Ovary (tissue), 9 donors: ENCODE results near the gene NHSL2. TPM values are rescaled to one million over a fixed set of nuclear protein-coding genes. Genes with fewer than 3 reads are reported as not detected.

Experiments
- DNase-seq, 5 donors: peaks; one replicate each; pipeline ENCODE4 v3.0.0-alpha.2; 2019 to 2020
- H3K27ac ChIP-seq, 2 donors: fragments of 200-600 bp; one replicate each; pipeline versions ENCODE4 v1.5.1 to v1.8.0; 2019 to 2022
- H3K27me3 ChIP-seq: fragments of 200-600 bp; one replicate; pipeline ENCODE4 v1.8.0; 2022
- H3K36me3 ChIP-seq: fragments of 200-600 bp; sonication (generic); one replicate; pipeline ENCODE4 v1.5.1; 2019
- H3K4me1 ChIP-seq: one replicate; pipeline ENCODE4 v1.8.1; 2013; ENCODE audit warnings: mild to moderate bottlenecking, moderate library complexity; ENCODE audit not compliant: insufficient read depth
- H3K4me3 ChIP-seq: fragments of 200-600 bp; sonication (generic); one replicate; pipeline ENCODE4 v1.5.1; 2017
- H3K9me3 ChIP-seq, 2 donors: fragments of 200-600 bp in 1 of 2; sonication (generic) in 1 of 2; one replicate each; pipeline versions ENCODE4 v1.5.1 to v1.8.1; 2013 to 2019; ENCODE audit warnings: mild to moderate bottlenecking in 1 of 2, moderate library complexity in 1 of 2
- CTCF ChIP-seq, 3 donors: fragments of 450-650 bp in 2 of 3; fragments of 200-600 bp in 1 of 3; IDR thresholded peaks; one replicate each; pipeline versions ENCODE4 v1.5.1 to v1.8.0; 2016 to 2022; ENCODE audit warnings: antibody characterized with exemption in 3 of 3, mild to moderate bottlenecking in 1 of 3
- EP300 ChIP-seq: sonication (generic); formaldehyde crosslinking; IDR thresholded peaks from one replicate; pipeline ENCODE4 v1.6.1; 2017; ENCODE audit warnings: antibody characterized with exemption
- POLR2A ChIP-seq: fragments of 450-650 bp; IDR thresholded peaks from one replicate; pipeline ENCODE4 v1.6.1; 2017; ENCODE audit warnings: antibody characterized with exemption, mild to moderate bottlenecking, moderate library complexity
- whole genome bisulfite sequencing, 3 donors: extraction: QIAGEN DNeasy Blood & Tissue Kit in 1 of 3; methylation state at CpG; one replicate each; pipeline versions ENCODE4 v1.1.5 to v1.1.7; 2013 to 2017; 5-methylcytosine and 5-hydroxymethylcytosine counted together
- intact Hi-C, 4 donors: fragments of 100-400 bp; cut with DNase I; formaldehyde crosslinking; loops; one replicate each; pipeline versions ENCODE4 v1.11.0 to v1.15.1; 2022 to 2023
- polyA plus RNA-seq, 2 donors: library from polyadenylated mRNA; stranded (reverse); fragments of 200-250 nt in 1 of 2; fragments of 350-450 nt in 1 of 2; fragmentation: Illumina TruSeq in 1 of 2; extraction: RNeasy Lipid Tissue Mini Kit (QIAGEN cat#74804) in 1 of 2; gene quantifications; one replicate each; pipeline ENCODE4 v1.2.3, GENCODE V29; 2013 to 2014
- total RNA-seq, 7 donors: library from RNA; depleted of rRNA in 2 of 7; stranded (reverse); fragments of >200 nt in 2 of 7; fragmentation: NEBNext Ultra II Directional in 3 of 7; extraction: Animal tissue kit (Norgen Biotek cat#: 25700) in 3 of 7; gene quantifications; one replicate each; pipeline versions ENCODE4 v1.1.0 to v1.2.4, GENCODE V29; 2016 to 2023
- donor health status: DM: no; HTN: no; CAD: no; lungs with moderate emphysema.
- donor health status: DM: no; HTN: no; CAD: no.
- donor health status: Bipolar disorder and iron deficiency.
- donor health status: DM: yes; HTN: yes; CAD: no.
- donor health status: DM: no; HTN: no; CAD: no.
- donor health status: DM: yes; HTN: yes; CAD: no.

The NHSL2 gene
- total and polyA plus RNA-seq, 9 donors: 1.2 to 9.2 (median 4.4) TPM

DNA sequence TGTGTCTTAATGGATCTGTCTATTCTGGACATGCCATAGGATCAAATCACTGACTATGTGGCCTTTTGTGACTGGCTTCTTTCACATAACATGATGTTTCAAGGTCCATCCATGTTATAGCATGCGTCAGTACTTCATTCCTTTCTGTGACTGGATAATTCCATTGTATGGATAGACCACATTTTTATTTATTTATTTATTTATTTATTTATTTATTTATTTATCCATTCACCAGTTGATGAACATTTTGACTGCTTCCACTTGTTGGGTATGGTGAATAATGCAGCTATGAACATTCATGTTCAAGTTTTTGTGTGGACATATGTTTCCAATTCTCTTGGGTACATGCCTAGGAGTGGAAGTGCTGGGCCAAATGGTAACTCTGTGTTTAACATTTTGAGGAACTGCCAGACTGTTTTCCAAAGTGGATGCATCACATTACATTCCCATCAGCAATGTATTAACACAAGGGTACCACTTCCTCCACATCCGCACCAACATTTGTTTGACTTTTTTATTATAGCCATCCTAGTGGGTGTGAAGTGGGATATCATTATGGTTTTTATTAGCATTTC is 207.1 kb downstream of the NHSL2 start:
- no peaks in the 10 kb centered on the region for H3K9me3 ChIP-seq
- H3K4me1 ChIP-seq: no peaks in the 10 kb centered on the region
- intact Hi-C loops: no loop called here
- H3K36me3 ChIP-seq: no peaks in the 10 kb centered on the region
- WGBS, 3 donors: 92 to 93% (median 92%) methylated on average over 2 of the region's 2 CpGs
- H3K27me3 ChIP-seq: no peaks in the 10 kb centered on the region
- TF ChIP-seq EP300: no peak
- TF ChIP-seq POLR2A: no peak
- no peak for TF ChIP-seq CTCF (IDR thresholded peaks at IDR 0.05)
- no peak for DNase-seq
- H3K27ac ChIP-seq: no peak overlapping the region
- no peak overlapping the region for H3K4me3 ChIP-seq

GRCh38 chrX:72120837-72121236 is 210.2 kb downstream of the NHSL2 start:
- H3K27ac ChIP-seq: no peak overlapping the region
- no peak overlapping the region for H3K4me3 ChIP-seq
- H3K4me1 ChIP-seq: no peaks in the 10 kb centered on the region
- WGBS, 3 donors: 76 to 84% (median 81%) methylated on average over 6 of the region's 6 CpGs
- no peaks in the 10 kb centered on the region for H3K36me3 ChIP-seq
- no peaks in the 10 kb centered on the region for H3K9me3 ChIP-seq
- no peak for TF ChIP-seq POLR2A
- DNase-seq: no peak
- intact Hi-C loops: no loop called here
- H3K27me3 ChIP-seq: no peaks in the 10 kb centered on the region

DNA sequence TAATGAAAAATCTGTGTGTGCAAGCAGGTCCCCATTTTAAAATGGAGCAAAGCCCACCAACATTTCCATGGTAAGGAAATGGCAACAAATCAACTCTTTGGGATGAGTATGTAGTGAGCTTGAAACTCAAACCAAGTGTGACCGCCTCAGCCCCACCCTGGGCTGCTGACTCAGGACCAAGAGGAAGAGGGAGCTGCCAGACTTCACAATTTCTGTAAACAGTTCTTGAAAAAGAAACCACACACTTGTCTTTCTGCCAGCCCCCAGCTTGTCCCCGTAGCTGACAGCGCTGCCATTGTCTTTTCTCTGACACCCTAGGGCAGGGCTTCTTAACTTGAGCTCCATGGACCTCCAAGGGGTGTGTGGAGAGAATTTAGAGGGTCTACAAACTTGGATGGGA is 210.7 kb downstream of the NHSL2 start:
- no peak overlapping the region for H3K27ac ChIP-seq
- no peaks in the 10 kb centered on the region for H3K9me3 ChIP-seq
- peak in 1 of 5 donors; percentile 57 for DNase-seq
- no peaks in the 10 kb centered on the region for H3K36me3 ChIP-seq
- no peaks in the 10 kb centered on the region for H3K27me3 ChIP-seq
- no peak overlapping the region for H3K4me3 ChIP-seq
- TF ChIP-seq POLR2A (no peak), CTCF (IDR thresholded peaks at IDR 0.05) (no peak), EP300 (no peak)
- H3K4me1 ChIP-seq: no peaks in the 10 kb centered on the region
- intact Hi-C loops: no loop called here
- 31 to 51% (median 39%) methylated on average over 3 of the region's 3 CpGs for WGBS, 3 donors

GRCh38 chrX:72122621-72123337 is 212.1 kb downstream of the NHSL2 start:
- Histone ChIP-seq H3K4me3 (no peak overlapping the region), H3K9me3 (no peaks in the 10 kb centered on the region), H3K27ac (no peak overlapping the region), H3K27me3 (no peaks in the 10 kb centered on the region), H3K4me1 (no peaks in the 10 kb centered on the region), H3K36me3 (no peaks in the 10 kb centered on the region)
- 71 to 73% (median 71%) methylated on average over 6 of the region's 6 CpGs for WGBS, 3 donors
- intact Hi-C loops: no loop called here
- TF ChIP-seq EP300 (no peak), POLR2A (no peak), CTCF (IDR thresholded peaks at IDR 0.05) (no peak)
- DNase-seq: no peak

DNA sequence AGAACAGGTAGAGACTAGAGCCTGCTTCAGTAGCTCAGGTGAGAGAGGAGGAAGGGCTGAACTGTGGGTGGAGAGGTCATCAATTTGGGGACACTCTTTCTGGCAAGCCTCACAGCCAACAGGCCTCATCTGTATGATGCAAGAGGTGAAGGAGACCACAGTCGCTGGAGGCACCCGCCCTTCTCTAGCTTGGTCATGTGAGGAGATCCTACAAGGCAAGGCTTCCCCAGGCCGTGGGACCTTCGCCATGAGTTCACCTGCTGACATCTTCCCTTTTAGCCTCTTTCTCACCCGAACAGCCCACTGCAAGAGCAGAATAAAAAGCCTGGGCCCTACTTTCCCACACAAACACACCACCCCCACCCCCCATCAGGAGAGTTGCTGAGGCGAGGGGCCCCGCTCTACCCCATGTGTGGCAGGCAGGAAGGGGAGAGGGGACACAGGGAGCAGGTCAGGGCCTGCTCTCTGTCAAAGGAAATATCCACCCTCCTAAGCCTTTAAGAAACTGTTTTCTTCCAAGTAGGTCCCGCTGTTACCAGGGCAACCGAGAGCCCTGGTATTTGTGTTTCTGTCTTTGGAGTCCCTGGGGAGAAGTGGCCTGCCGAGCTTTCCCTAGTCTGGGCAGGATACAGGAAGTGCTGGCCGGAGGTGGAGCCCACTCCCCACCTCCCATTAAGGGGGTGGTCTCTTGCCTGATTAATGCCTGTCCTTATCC is 213.0 kb downstream of the NHSL2 start:
- Histone ChIP-seq H3K4me3 (no peak overlapping the region), H3K9me3 (no peaks in the 10 kb centered on the region), H3K27ac (no peak overlapping the region), H3K4me1 (no peaks in the 10 kb centered on the region), H3K36me3 (no peaks in the 10 kb centered on the region), H3K27me3 (no peaks in the 10 kb centered on the region)
- peak in 1 of 5 donors; percentile 37 for DNase-seq
- TF ChIP-seq CTCF (IDR thresholded peaks at IDR 0.05) (no peak), POLR2A (no peak), EP300 (no peak)
- 59 to 77% (median 61%) methylated on average over 10 to 11 of the region's 11 CpGs for WGBS, 3 donors
- intact Hi-C loops: no loop called here
